Progenitor cell of endocrine pancreas (in vitro differentiated cells): Measurements from ENCODE around the gene NECTIN3. TPM values are rescaled to one million over a fixed set of nuclear protein-coding genes. Genes with fewer than 3 reads are reported as not detected.

Experiments
- DNase-seq: peaks from one replicate; pipeline ENCODE4 v3.0.0; 2021; ENCODE audit warnings: low spot score; ENCODE audit not compliant: unreplicated experiment
- H3K27ac Mint-ChIP-seq: 2 replicates; pipeline ENCODE4 v1.8.0; 2021; ENCODE audit warnings: mild to moderate bottlenecking, moderate library complexity, mixed read lengths
- H3K27me3 Mint-ChIP-seq: 2 replicates; pipeline ENCODE4 v1.8.0; 2021; ENCODE audit warnings: mixed read lengths
- H3K36me3 Mint-ChIP-seq: 2 replicates; pipeline ENCODE4 v1.8.0; 2022; ENCODE audit warnings: mixed read lengths; ENCODE audit not compliant: insufficient read depth
- H3K4me1 Mint-ChIP-seq: 2 replicates; pipeline ENCODE4 v1.8.0; 2021; ENCODE audit warnings: low read depth, mixed read lengths
- H3K4me3 Mint-ChIP-seq: 2 replicates; pipeline ENCODE4 v1.8.0; 2021; ENCODE audit warnings: low read depth, mild to moderate bottlenecking, moderate library complexity, mixed read lengths
- H3K9me3 Mint-ChIP-seq: 2 replicates; pipeline ENCODE4 v1.8.0; 2021; ENCODE audit warnings: low read depth, mixed read lengths
- total RNA-seq: library from RNA; stranded (reverse); gene quantifications from 2 replicates; pipeline ENCODE4 v1.2.1, GENCODE V29; 2021
- TF ChIP-seq, protein P1 (sequence below): fragments of 200-600 bp; sonication (generic); IDR thresholded peaks from one replicate; pipeline ENCODE4 v1.5.0; 2021; ENCODE audit warnings: antibody characterized with exemption, mild to moderate bottlenecking; ENCODE audit not compliant: unreplicated experiment

The NECTIN3 gene
- total RNA-seq, 1 donor from 2014 or later: 46.5 TPM

DNA sequence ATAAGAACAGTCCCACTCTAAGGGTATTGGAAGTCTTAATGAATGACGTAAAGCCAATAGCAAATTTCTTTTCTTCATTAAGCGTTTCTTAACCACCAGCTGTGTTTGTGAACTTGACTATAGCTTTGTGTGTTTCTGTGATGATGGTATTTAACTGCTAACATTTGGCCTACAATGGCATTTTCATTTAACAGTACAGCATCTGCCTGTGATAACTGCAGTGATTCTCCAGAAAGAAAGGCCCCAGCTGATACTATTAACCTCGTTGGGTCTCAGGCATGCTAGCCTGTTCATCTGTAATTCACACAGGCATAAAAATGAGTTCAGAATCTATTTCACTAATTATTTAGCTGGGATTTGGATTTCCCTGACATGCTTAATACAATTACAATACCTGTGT lies 121.9 kb downstream of the NECTIN3 start:
- H3K27ac Mint-ChIP-seq: no peak overlapping the region
- H3K4me3 Mint-ChIP-seq: no peak overlapping the region
- H3K36me3 Mint-ChIP-seq: peaks cover 11% of the 10 kb centered on the region
- no peaks in the 10 kb centered on the region for H3K9me3 Mint-ChIP-seq
- no peaks in the 10 kb centered on the region for H3K27me3 Mint-ChIP-seq
- DNase-seq: no peak
- no peaks in the 10 kb centered on the region for H3K4me1 Mint-ChIP-seq
- TF ChIP-seq, protein P1, sequence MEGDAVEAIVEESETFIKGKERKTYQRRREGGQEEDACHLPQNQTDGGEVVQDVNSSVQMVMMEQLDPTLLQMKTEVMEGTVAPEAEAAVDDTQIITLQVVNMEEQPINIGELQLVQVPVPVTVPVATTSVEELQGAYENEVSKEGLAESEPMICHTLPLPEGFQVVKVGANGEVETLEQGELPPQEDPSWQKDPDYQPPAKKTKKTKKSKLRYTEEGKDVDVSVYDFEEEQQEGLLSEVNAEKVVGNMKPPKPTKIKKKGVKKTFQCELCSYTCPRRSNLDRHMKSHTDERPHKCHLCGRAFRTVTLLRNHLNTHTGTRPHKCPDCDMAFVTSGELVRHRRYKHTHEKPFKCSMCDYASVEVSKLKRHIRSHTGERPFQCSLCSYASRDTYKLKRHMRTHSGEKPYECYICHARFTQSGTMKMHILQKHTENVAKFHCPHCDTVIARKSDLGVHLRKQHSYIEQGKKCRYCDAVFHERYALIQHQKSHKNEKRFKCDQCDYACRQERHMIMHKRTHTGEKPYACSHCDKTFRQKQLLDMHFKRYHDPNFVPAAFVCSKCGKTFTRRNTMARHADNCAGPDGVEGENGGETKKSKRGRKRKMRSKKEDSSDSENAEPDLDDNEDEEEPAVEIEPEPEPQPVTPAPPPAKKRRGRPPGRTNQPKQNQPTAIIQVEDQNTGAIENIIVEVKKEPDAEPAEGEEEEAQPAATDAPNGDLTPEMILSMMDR: no peak

DNA sequence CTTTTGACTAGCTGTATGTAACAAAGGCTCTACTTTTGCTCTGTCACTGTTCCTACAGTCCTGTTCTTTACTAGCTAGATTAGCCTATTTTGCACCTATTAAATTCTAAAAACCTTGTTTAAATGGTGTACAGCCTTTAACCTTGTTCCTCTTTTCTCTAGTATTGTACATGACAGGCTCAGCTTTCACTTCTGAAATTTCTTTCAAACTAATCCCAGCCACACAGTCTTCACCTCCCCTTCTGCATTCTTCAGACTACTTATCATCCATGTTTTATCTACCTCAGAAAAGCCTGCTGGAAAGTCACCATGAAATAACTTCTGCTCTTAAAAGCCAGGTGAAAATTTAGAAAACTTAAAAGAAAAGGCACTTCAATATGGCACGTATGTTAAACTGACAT lies 122.4 kb downstream of the NECTIN3 start:
- H3K4me1 Mint-ChIP-seq: no peaks in the 10 kb centered on the region
- H3K9me3 Mint-ChIP-seq: no peaks in the 10 kb centered on the region
- no peaks in the 10 kb centered on the region for H3K27me3 Mint-ChIP-seq
- TF ChIP-seq, protein P1: no peak
- peaks cover 9% of the 10 kb centered on the region for H3K36me3 Mint-ChIP-seq
- H3K4me3 Mint-ChIP-seq: no peak overlapping the region
- no peak for DNase-seq
- no peak overlapping the region for H3K27ac Mint-ChIP-seq

DNA sequence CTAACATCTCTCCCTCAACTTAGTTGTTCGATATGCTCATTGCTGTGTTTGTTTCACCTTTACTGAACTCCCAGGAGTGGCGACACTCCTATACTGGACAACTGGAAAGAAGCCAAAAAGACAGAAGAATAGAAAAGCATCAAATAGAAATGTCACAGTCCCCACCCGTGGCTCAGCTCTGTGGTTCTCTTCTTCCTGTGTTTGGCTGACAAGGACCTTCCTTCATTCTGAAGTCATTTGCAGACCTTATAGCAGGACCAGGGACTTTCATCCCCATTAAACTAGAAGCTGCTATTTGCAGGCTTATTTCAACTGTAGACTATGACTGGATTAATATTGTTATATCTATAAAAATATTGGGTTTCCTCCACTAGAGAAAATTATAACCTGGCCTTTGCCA lies 125.9 kb downstream of the NECTIN3 start:
- Mint-ChIP-seq H3K4me1 (no peaks in the 10 kb centered on the region), H3K27ac (no peak overlapping the region), H3K4me3 (no peak overlapping the region), H3K27me3 (no peaks in the 10 kb centered on the region), H3K36me3 (peaks cover 7% of the 10 kb centered on the region), H3K9me3 (no peaks in the 10 kb centered on the region)
- TF ChIP-seq, protein P1: no peak
- DNase-seq: no peak

DNA sequence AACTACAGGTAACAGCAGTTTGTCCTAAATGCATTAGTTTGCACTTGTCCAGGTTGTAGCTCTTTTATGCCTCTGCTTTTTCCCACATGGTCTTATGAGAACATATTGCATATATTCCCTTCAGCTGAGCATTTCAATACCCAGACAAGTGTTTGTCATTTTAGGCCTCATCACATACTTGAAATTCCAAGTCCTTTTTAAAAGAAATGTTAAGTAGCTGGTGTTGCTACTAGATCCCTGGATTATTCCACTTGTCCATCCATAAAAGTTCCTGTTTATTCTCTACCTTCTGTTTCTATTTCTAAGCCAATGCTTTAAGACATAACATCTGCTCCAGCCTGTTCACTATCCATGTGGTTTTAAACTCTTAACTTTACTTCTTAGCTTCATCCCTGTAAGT lies 128.4 kb downstream of the NECTIN3 start:
- Mint-ChIP-seq H3K4me1 (no peaks in the 10 kb centered on the region), H3K4me3 (no peak overlapping the region), H3K36me3 (peaks cover 2% of the 10 kb centered on the region), H3K27me3 (no peaks in the 10 kb centered on the region), H3K9me3 (no peaks in the 10 kb centered on the region), H3K27ac (no peak overlapping the region)
- TF ChIP-seq, protein P1: no peak
- no peak for DNase-seq

DNA sequence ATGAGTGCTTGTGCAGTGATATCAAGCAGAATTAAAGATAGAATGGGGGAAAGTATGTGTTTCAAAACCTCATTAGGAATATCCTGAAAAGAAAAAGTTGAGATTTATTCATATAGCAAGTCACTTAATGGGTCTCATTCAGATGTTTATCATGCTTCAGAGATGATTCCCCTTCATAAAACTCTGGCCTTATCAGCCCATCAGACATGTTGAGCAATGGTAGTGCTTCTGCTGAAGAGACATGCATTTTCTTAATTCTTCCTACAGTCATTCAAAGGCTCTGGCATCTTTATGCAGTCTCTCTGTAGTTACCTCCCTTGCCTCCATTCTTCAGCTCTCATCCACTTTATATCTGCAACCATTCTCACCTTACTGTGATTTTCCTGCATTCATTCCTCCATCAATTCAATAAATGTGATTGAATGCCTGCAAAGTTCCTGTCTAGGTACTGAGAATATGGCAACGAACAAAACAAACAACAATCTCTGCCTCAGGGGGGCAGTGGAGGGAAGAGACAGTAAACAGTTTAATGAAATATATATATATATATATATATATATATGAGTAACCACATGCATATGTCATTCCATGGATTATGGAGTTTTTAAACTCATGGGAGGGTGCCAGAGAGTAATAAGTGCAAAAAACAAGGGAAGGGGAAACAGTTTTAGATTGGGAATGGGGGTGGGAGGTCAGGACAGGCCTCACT lies 138.5 kb downstream of the NECTIN3 start:
- no peak overlapping the region for H3K4me3 Mint-ChIP-seq
- no peaks in the 10 kb centered on the region for H3K4me1 Mint-ChIP-seq
- H3K36me3 Mint-ChIP-seq: no peaks in the 10 kb centered on the region
- DNase-seq: no peak
- no peaks in the 10 kb centered on the region for H3K27me3 Mint-ChIP-seq
- TF ChIP-seq, protein P1: no peak
- no peaks in the 10 kb centered on the region for H3K9me3 Mint-ChIP-seq
- H3K27ac Mint-ChIP-seq: no peak overlapping the region
